Pons (tissue), 1 donor: Measurements from ENCODE around the gene FIG4.

ENCODE experiments used
- DNase-seq: peaks from one replicate; pipeline ENCODE4 v3.0.0-alpha.2; 2016; ENCODE audit warnings: low spot score

FIG4 gene

GRCh38 chr6:109760208-109760607, 69.1 kb downstream of the FIG4 start:
- no peak for DNase-seq

GRCh38 chr6:109762166-109762565, 71.1 kb downstream of the FIG4 start:
- no peak for DNase-seq

- DNase-seq, result no peak
Observed at GRCh38 chr6:109762769-109763441, 71.8 kb downstream of the FIG4 start.

- DNase-seq, result no peak
Observed at GRCh38 chr6:109766167-109766566, 75.1 kb downstream of the FIG4 start.

GRCh38 chr6:109767961-109768360, 76.9 kb downstream of the FIG4 start:
- no peak for DNase-seq

- DNase-seq, result no peak
Observed at GRCh38 chr6:109768485-109768884, 77.4 kb downstream of the FIG4 start.

- no peak for DNase-seq
Observed at GRCh38 chr6:109769213-109769612, 78.1 kb downstream of the FIG4 start.

GRCh38 chr6:109770047-109770446, 79.0 kb downstream of the FIG4 start:
- DNase-seq, result no peak

GRCh38 chr6:109770779-109771178, 79.7 kb downstream of the FIG4 start:
- DNase-seq, result no peak

GRCh38 chr6:109771939-109772755, 81.1 kb downstream of the FIG4 start:
- peak; percentile 35 for DNase-seq

- peak; percentile 15 for DNase-seq
Observed at GRCh38 chr6:109772883-109773431, 81.9 kb downstream of the FIG4 start.

GRCh38 chr6:109781001-109781400, 89.9 kb downstream of the FIG4 start:
- no peak for DNase-seq

GRCh38 chr6:109782491-109782999, 91.4 kb downstream of the FIG4 start:
- DNase-seq, result no peak

- no peak for DNase-seq
Observed at GRCh38 chr6:109783250-109783986, 92.3 kb downstream of the FIG4 start.

- no peak for DNase-seq
Observed at GRCh38 chr6:109787312-109787711, 96.2 kb downstream of the FIG4 start.

- no peak for DNase-seq
Observed at GRCh38 chr6:109788687-109789086, 97.6 kb downstream of the FIG4 start.

GRCh38 chr6:109790131-109790530, 99.0 kb downstream of the FIG4 start:
- no peak for DNase-seq

- DNase-seq, result no peak
Observed at GRCh38 chr6:109791301-109791700, 100.2 kb downstream of the FIG4 start.

- DNase-seq, result no peak
Observed at GRCh38 chr6:109793021-109793420, 101.9 kb downstream of the FIG4 start.

- DNase-seq, result peak; percentile 58
Observed at GRCh38 chr6:109793792-109794191, 102.7 kb downstream of the FIG4 start.

GRCh38 chr6:109794201-109794923, 103.3 kb downstream of the FIG4 start:
- DNase-seq, result no peak
